ENCODE measurements around the gene PIWIL1. TPM values are rescaled to one million over a fixed set of nuclear protein-coding genes. Genes with fewer than 3 reads are reported as not detected.

The PIWIL1 gene
- total RNA-seq, 1 donor, result not detected

- no peak for DNase-seq (ENCODE audit: low read depth)
- no peak for TF ChIP-seq CTCF (IDR thresholded peaks at IDR 0.05; ENCODE audit: insufficient read depth, low read depth, low read length)
Observed at GRCh38 chr12:130320536-130320935, 17.2 kb upstream of the PIWIL1 start.

GRCh38 chr12:130322263-130322662, 15.4 kb upstream of the PIWIL1 start:
- no peak for DNase-seq (ENCODE audit: low read depth)
- TF ChIP-seq CTCF (IDR thresholded peaks at IDR 0.05; ENCODE audit: insufficient read depth, low read depth, low read length), result no peak
- no peak overlapping the region for H3K4me3 ChIP-seq (ENCODE audit: low read depth, low read length)

More at GRCh38 chr12:130320536-130320935, 17.2 kb upstream of the PIWIL1 start:
- H3K4me3 ChIP-seq (ENCODE audit: low read depth, low read length), result no peak overlapping the region

DNA sequence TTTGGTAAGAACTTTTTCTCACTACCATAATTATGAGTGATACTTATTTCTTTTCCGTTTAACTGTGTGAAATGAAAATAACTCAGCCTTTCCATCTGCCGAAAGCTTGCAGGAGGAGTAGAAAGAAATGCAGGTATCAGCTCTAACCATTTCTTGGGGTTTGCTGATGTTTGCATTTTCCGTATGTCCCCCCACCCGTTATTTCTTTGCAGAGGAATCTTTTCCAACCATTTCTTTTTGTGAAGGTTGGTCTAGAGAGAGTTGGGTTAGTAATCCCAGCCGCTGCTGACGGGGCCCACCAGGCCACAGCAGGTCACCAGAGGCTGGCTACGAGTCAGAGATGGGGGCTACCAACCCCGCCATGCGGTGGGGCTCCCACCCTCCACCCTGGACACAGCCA, 7.0 kb upstream of the PIWIL1 start:
- no peak overlapping the region for H3K4me3 ChIP-seq (ENCODE audit: low read depth, low read length)
- no peak for TF ChIP-seq CTCF (IDR thresholded peaks at IDR 0.05; ENCODE audit: insufficient read depth, low read depth, low read length)
- DNase-seq (ENCODE audit: low read depth), result no peak

- no peak for TF ChIP-seq CTCF (IDR thresholded peaks at IDR 0.05; ENCODE audit: insufficient read depth, low read depth, low read length)
- DNase-seq (ENCODE audit: low read depth), result no peak
- no peak overlapping the region for H3K4me3 ChIP-seq (ENCODE audit: low read depth, low read length)
Observed at GRCh38 chr12:130331146-130331545, 6.5 kb upstream of the PIWIL1 start.

DNA sequence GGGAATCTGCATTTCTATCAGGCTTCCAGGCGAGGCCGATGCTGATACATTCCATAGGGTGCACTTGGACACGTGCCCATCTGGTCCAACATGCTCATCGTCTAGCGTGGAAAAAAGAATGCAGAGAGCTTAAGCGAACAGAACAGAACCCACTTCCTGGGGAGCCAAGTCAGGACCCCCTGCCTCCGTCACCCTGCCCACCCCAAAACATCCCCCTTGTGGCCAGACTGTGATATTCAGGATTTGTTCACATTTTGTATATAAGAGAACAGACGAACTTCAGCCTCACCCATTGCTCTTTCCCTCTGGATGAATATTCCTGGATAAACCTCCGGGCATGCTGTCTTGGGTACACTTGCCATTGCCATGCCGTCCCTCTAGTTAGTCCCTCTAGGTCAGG, 4.3 kb upstream of the PIWIL1 start:
- no peak overlapping the region for H3K4me3 ChIP-seq (ENCODE audit: low read depth, low read length)
- no peak for TF ChIP-seq CTCF (IDR thresholded peaks at IDR 0.05; ENCODE audit: insufficient read depth, low read depth, low read length)
- no peak for DNase-seq (ENCODE audit: low read depth)

DNA sequence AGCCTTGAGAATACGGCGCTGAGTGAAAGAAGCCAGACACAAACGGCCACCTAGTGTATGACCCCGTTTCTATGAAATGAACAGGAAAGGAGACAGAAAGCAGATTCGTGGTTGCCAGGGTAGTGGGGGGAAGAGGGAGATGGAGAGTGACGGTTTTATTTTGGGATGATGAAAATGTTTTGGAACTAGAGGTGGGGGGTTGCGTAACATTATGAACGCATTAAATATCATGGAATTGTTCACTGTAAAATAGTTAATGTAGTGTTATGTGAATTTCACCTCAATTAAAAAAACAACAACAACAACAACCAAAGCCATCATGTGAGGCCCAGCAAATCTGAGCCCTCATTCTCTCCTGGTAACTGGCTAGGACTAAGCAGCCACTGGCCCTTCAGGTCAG, 3.3 kb upstream of the PIWIL1 start:
- H3K4me3 ChIP-seq (ENCODE audit: low read depth, low read length), result no peak overlapping the region
- no peak for TF ChIP-seq CTCF (IDR thresholded peaks at IDR 0.05; ENCODE audit: insufficient read depth, low read depth, low read length)
- no peak for DNase-seq (ENCODE audit: low read depth)

- TF ChIP-seq CTCF (IDR thresholded peaks at IDR 0.05; ENCODE audit: insufficient read depth, low read depth, low read length), result no peak
- H3K4me3 ChIP-seq (ENCODE audit: low read depth, low read length), result no peak overlapping the region
- no peak for DNase-seq (ENCODE audit: low read depth)
Observed at GRCh38 chr12:130334937-130335336, 2.8 kb upstream of the PIWIL1 start.
